OCI-LY7 (cell line): ENCODE results near the gene AUTS2. TPM values are rescaled to one million over a fixed set of nuclear protein-coding genes. Genes with fewer than 3 reads are reported as not detected.

Experiments
- BruUV-seq: library from RNA; stranded (reverse); fragments of 400-500 nt; replicated peaks from 2 replicates; lab custom pipeline; 2021; lab: Mats Ljungman, UMichigan
- CTCF ChIA-PET: fragments of 300-600 bp; sonication (Branson Sonifier 250); formaldehyde crosslinking; loops from one replicate; lab custom pipeline; 2022; ENCODE audit warnings: antibody characterized with exemption; ENCODE audit not compliant: unreplicated experiment; lab: Charles Lee
- POLR2A ChIA-PET: fragments of 300-600 bp; sonication (Branson Sonifier 250); formaldehyde crosslinking; loops from one replicate; lab custom pipeline; 2022; ENCODE audit warnings: antibody characterized with exemption; lab: Charles Lee
- DNase-seq: peaks from one replicate; pipeline ENCODE4 v3.0.0-alpha.2; 2015; ENCODE audit warnings: low spot score
- H2AFZ ChIP-seq: fragments of 200-600 bp; sonication (generic), shearing (Covaris generic); 2 replicates; pipeline ENCODE4 v1.6.1; 2014; ENCODE audit warnings: mild to moderate bottlenecking, antibody characterized with exemption, low read length, moderate library complexity
- H3K27ac ChIP-seq: fragments of 200-600 bp; sonication (generic); 2 replicates; pipeline ENCODE4 v1.5.1; 2014; ENCODE audit warnings: mixed run types, low read depth, mild to moderate bottlenecking, moderate library complexity, low read length, inconsistent platforms; ENCODE audit not compliant: poor library complexity, severe bottlenecking
- H3K36me3 ChIP-seq: fragments of 200-600 bp; sonication (generic); 2 replicates; pipeline ENCODE4 v1.6.1; 2014; ENCODE audit warnings: mild to moderate bottlenecking, antibody characterized with exemption, low read length, moderate library complexity, mixed read lengths; ENCODE audit not compliant: insufficient read depth
- H3K4me1 ChIP-seq: fragments of 200-600 bp; sonication (generic); 2 replicates; pipeline ENCODE4 v1.5.1; 2014; ENCODE audit warnings: mild to moderate bottlenecking, low read length; ENCODE audit not compliant: insufficient read depth, poor library complexity, severe bottlenecking
- H3K4me2 ChIP-seq: fragments of 200-600 bp; sonication (generic); 2 replicates; pipeline ENCODE4 v1.6.1; 2014; ENCODE audit warnings: mild to moderate bottlenecking, low read length
- H3K4me3 ChIP-seq: fragments of 200-600 bp; sonication (generic); 2 replicates; pipeline ENCODE4 v1.5.1; 2014; ENCODE audit warnings: mild to moderate bottlenecking, low read depth, low read length; ENCODE audit not compliant: poor library complexity, severe bottlenecking
- H3K79me2 ChIP-seq: fragments of 200-600 bp; sonication (generic); 2 replicates; pipeline ENCODE4 v1.6.1; 2016; ENCODE audit warnings: low read depth, mild to moderate bottlenecking, low read length, moderate library complexity, mixed read lengths; ENCODE audit not compliant: insufficient read depth
- H3K9me2 ChIP-seq: fragments of 200-600 bp; sonication (generic); 2 replicates; pipeline ENCODE4 v1.6.1; 2016; ENCODE audit warnings: mild to moderate bottlenecking, low read length, mixed read lengths; ENCODE audit not compliant: insufficient read depth
- H3K9me3 ChIP-seq: fragments of 200-600 bp; sonication (generic); 2 replicates; pipeline ENCODE4 v1.6.1; 2014; ENCODE audit warnings: mild to moderate bottlenecking, mixed run types, low read length, mixed read lengths
- H4K20me1 ChIP-seq: fragments of 200-600 bp; sonication (generic); 2 replicates; pipeline ENCODE4 v1.6.1; 2014; ENCODE audit warnings: mild to moderate bottlenecking, antibody characterized with exemption, low read length, moderate library complexity, mixed read lengths; ENCODE audit not compliant: insufficient read depth
- CTCF ChIP-seq: fragments of 200-600 bp; sonication (generic); conservative IDR thresholded peaks from 2 replicates; pipeline ENCODE4 v1.5.1; 2014; ENCODE audit warnings: mild to moderate bottlenecking, antibody characterized with exemption, low read length, moderate library complexity, mixed read lengths
- EZH2phosphoT487 ChIP-seq: fragments of 200-600 bp; sonication (generic); IDR thresholded peaks from 2 replicates; pipeline ENCODE4 v1.6.1; 2018; ENCODE audit warnings: low read depth, borderline replicate concordance, mild to moderate bottlenecking, mixed run types, antibody characterized with exemption, low read length, moderate library complexity, mixed read lengths
- intact Hi-C: fragments of 100-400 bp; cut with micrococcal nuclease; formaldehyde crosslinking; loops from one replicate; pipeline ENCODE4 v1.10.0; 2022; ENCODE audit not compliant: unreplicated experiment
- total RNA-seq, 2 experiments: library from RNA; depleted of rRNA in 1 of 2; stranded (reverse); fragments of >200 nt in 1 of 2; shearing (Covaris generic) in 1 of 2; gene quantifications; 2 replicates each; pipeline ENCODE4 v1.2.3, GENCODE V29; 2014 to 2022

AUTS2 gene
- total RNA-seq, 2 experiments from 2014 or later: 37.9 to 78.5 TPM

GRCh38 chr7:70053421-70053820, 455.1 kb downstream of the AUTS2 start:
- POLR2A ChIA-PET: interaction anchor here (0.6 to 1.3 kb wide), 4 partner anchors 8 to 1532 kb away, joined by 3 to 4 read pairs (median 3); no protein-coding TSS in a partner anchor
- Histone ChIP-seq H3K9me2 (no peaks in the 10 kb centered on the region), H3K79me2 (no peaks in the 10 kb centered on the region), H4K20me1 (no peaks in the 10 kb centered on the region; the same call in 1 of the 2 replicates), H3K27ac (no peak overlapping the region), H3K4me1 (no peaks in the 10 kb centered on the region), H3K9me3 (no peaks in the 10 kb centered on the region), H3K36me3 (no peaks in the 10 kb centered on the region), H3K4me3 (no peak overlapping the region), H3K4me2 (no peak overlapping the region), H2AFZ (no peak overlapping the region)
- CTCF ChIA-PET: no interaction called here
- intact Hi-C loops: no loop called here
- DNase-seq: no peak
- no peak for TF ChIP-seq EZH2phosphoT487
- TF ChIP-seq CTCF: no peak
- no TSS peak for BruUV-seq

GRCh38 chr7:70053989-70054388, 455.7 kb downstream of the AUTS2 start:
- no peaks in the 10 kb centered on the region; the same call in 1 of the 2 replicates for H4K20me1 ChIP-seq
- no peak overlapping the region for H2AFZ ChIP-seq
- no peak overlapping the region for H3K4me2 ChIP-seq
- ChIA-PET CTCF (no interaction called here), POLR2A (no interaction called here)
- no peak for DNase-seq
- TF ChIP-seq CTCF (no peak), EZH2phosphoT487 (no peak)
- H3K79me2 ChIP-seq: no peaks in the 10 kb centered on the region
- H3K4me3 ChIP-seq: no peak overlapping the region
- H3K4me1 ChIP-seq: no peaks in the 10 kb centered on the region
- intact Hi-C loops: no loop called here
- no peak overlapping the region for H3K27ac ChIP-seq
- BruUV-seq: no TSS peak
- no peaks in the 10 kb centered on the region for H3K9me3 ChIP-seq
- no peaks in the 10 kb centered on the region for H3K36me3 ChIP-seq
- no peaks in the 10 kb centered on the region for H3K9me2 ChIP-seq

- Histone ChIP-seq H3K4me1 (no peaks in the 10 kb centered on the region), H3K79me2 (no peaks in the 10 kb centered on the region), H3K9me2 (no peaks in the 10 kb centered on the region), H2AFZ (no peak overlapping the region), H4K20me1 (no peaks in the 10 kb centered on the region; the same call in 1 of the 2 replicates), H3K4me2 (no peak overlapping the region), H3K27ac (no peak overlapping the region), H3K36me3 (no peaks in the 10 kb centered on the region), H3K4me3 (no peak overlapping the region), H3K9me3 (no peaks in the 10 kb centered on the region)
- ChIA-PET POLR2A (interaction anchor here (0.7 kb wide), 1 partner anchor 9 kb away, joined by 3 read pairs; no protein-coding TSS in a partner anchor), CTCF (no interaction called here)
- no TSS peak for BruUV-seq
- no peak for DNase-seq
- TF ChIP-seq CTCF (no peak), EZH2phosphoT487 (no peak)
- intact Hi-C loops: no loop called here
These were observed 458.1 kb downstream of the AUTS2 start for GRCh38 chr7:70056363-70056762.
